Epithelial cell of proximal tubule (primary cell): Measurements from ENCODE around the gene PIGU. TPM values are rescaled to one million over a fixed set of nuclear protein-coding genes. Genes with fewer than 3 reads are reported as not detected.
A peak's percentile ranks its signal among the peaks of the same experiment; 100 is the strongest.
"Not testable (repeated sequence)": the region's sequence is repeated elsewhere in the genome, so short reads cannot be mapped to it uniquely, and the experiment has no call there.

ENCODE experiments used
- DNase-seq: peaks from one replicate; pipeline ENCODE4 v3.0.0-alpha.2; 2011; ENCODE audit warnings: low read depth
- H3K4me3 ChIP-seq: 2 replicates; pipeline ENCODE4 v1.5.1; 2011; ENCODE audit warnings: low read depth, mild to moderate bottlenecking, low read length
- total RNA-seq: library from RNA; depleted of rRNA; stranded (reverse); fragments of >200 nt; gene quantifications from 2 replicates; pipeline ENCODE4 v1.2.3, GENCODE V29; 2015
- TF ChIP-seq, protein P1 (sequence below): conservative IDR thresholded peaks from 2 replicates; pipeline ENCODE4 v1.5.1; 2012; ENCODE audit warnings: low read depth, mild to moderate bottlenecking, low read length

Gene PIGU
- total RNA-seq, 1 donor from 2014 or later, result 30.2 TPM

GRCh38 chr20:34715384-34715783 is 38.5 kb upstream of the PIGU start:
- no peak for DNase-seq
- no peak overlapping the region for H3K4me3 ChIP-seq
- TF ChIP-seq, protein P1, sequence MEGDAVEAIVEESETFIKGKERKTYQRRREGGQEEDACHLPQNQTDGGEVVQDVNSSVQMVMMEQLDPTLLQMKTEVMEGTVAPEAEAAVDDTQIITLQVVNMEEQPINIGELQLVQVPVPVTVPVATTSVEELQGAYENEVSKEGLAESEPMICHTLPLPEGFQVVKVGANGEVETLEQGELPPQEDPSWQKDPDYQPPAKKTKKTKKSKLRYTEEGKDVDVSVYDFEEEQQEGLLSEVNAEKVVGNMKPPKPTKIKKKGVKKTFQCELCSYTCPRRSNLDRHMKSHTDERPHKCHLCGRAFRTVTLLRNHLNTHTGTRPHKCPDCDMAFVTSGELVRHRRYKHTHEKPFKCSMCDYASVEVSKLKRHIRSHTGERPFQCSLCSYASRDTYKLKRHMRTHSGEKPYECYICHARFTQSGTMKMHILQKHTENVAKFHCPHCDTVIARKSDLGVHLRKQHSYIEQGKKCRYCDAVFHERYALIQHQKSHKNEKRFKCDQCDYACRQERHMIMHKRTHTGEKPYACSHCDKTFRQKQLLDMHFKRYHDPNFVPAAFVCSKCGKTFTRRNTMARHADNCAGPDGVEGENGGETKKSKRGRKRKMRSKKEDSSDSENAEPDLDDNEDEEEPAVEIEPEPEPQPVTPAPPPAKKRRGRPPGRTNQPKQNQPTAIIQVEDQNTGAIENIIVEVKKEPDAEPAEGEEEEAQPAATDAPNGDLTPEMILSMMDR, result no peak

GRCh38 chr20:34713944-34714515 is 37.1 kb upstream of the PIGU start:
- H3K4me3 ChIP-seq, DNase-seq: not testable (repeated sequence)

DNA sequence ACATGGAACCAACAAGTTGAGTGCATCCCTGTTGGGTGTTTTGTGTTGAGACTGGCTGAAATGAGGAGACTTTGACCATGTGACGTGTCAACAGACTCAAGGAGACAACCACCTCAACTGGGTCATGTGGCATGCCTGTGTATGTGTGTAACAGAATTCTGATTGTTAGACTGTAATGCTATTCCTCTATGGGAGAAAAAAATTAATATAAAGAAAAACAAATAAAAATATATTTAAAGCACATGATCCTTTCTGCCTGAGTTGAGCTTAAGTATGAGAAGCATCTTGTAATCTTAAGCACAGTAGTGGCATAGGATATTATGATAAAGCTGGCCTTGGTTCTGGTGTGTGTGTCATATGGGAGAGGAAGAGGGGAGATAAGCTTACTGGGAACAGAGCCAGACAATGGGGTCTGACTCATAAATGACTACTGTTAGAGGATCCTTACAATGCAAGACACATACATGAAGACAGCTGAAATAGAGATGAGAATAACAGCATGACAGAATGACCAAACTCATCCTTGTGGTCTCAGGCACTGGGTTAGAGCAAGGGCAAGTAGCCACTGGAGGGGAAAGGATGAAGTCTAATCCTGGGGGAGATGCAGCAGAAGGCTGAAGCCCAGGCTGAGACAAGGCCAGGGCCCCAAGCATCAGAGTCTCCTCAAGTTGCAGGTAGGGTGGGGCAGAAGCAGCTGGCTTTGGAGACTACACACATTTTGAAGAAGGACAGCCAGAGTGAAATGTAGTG is 36.5 kb upstream of the PIGU start:
- DNase-seq, result peak; percentile 65
- TF ChIP-seq, protein P1, result no peak

DNA sequence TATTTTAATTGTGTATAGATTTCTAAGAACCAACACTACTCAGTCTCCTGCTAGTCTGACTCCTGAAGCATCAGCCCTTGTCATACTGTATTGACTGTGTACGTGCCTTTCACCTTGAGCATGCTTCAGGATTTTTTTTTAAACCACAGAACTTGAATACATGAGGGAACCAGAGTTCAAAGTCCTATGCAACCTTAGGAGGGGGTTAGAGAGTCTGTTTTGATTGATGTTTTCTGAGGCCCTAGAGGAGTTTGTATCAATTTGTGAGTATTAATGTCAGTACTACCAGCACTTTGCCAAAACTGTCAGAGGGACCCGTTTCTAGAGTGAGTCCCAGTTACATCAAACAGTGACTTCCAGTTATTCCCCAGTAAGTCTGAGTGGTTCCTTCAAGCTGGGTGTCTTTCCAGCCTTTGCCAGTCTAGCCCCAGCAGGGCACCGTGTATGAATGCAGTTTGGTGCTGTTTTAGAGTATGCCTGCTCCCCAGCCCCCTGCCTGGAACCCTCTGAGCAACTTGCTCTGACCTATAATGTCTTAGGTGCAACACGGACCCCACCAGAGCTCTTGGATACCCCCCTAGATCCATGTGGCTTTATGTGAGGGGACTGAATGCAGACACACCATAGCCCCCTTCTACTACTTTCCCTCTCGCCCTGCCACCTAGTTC is 35.8 kb upstream of the PIGU start:
- DNase-seq, result no peak
- H3K4me3 ChIP-seq, result no peak overlapping the region
- TF ChIP-seq, protein P1, result no peak

More for the DNA sequence above, 36.5 kb upstream of the PIGU start:
- H3K4me3 ChIP-seq, result no peak overlapping the region

GRCh38 chr20:34711813-34712430 is 35.0 kb upstream of the PIGU start:
- TF ChIP-seq, protein P1, result no peak

GRCh38 chr20:34710861-34711574 is 34.1 kb upstream of the PIGU start:
- no peak overlapping the region for H3K4me3 ChIP-seq
- TF ChIP-seq, protein P1, result no peak
- DNase-seq, result no peak

More at GRCh38 chr20:34711813-34712430, 35.0 kb upstream of the PIGU start:
- no peak overlapping the region for H3K4me3 ChIP-seq
- DNase-seq, result no peak

DNA sequence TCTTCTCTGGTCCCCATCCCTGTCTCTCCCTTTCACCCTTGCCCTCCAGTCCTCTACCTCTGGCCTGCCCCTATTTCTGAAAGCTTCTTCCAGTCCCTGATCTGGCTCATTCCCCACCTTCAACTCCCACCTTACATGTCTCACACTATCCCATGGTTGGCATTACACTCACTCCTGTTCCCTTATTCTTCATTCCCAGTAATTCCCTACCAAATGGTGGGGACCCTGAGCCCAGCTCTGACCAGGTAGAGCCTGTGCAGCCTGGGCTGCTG is 33.6 kb upstream of the PIGU start:
- TF ChIP-seq, protein P1, result no peak
- DNase-seq, result no peak
- H3K4me3 ChIP-seq, result peak overlapping the region; percentile 66
